GM13976 (cell line): ENCODE results near the gene ONECUT3.
"Not testable (repeated sequence)": the region's sequence is repeated elsewhere in the genome, so short reads cannot be mapped to it uniquely, and the experiment has no call there.

Experiments
- DNase-seq: peaks from one replicate; pipeline ENCODE4 v3.0.0; 2012; ENCODE audit warnings: low spot score
- CTCF ChIP-seq: IDR thresholded peaks from 2 replicates; pipeline ENCODE4 v1.5.1; 2012; ENCODE audit warnings: borderline replicate concordance, mild to moderate bottlenecking; ENCODE audit not compliant: insufficient read depth; ENCODE audit errors: extremely low read depth, missing control alignments, control extremely low read depth
- in situ Hi-C: fragments of 300-500 bp; cut with MboI; formaldehyde crosslinking; loops from one replicate; pipeline ENCODE4 v1.12.0; 2022; ENCODE audit warnings: low sequenced_read_pairs, mixed read lengths, inconsistent platforms; ENCODE audit not compliant: unreplicated experiment

Gene ONECUT3

GRCh38 chr19:1758959-1759903 is 5.9 kb downstream of the ONECUT3 start:
- no peak for TF ChIP-seq CTCF
- in situ Hi-C loops = no loop called here
- DNase-seq = no peak

- in situ Hi-C loops = loop anchor here (5.0 to 10.0 kb wide), 2 partner anchors 85 to 218 kb away; no protein-coding TSS in a partner anchor
- TF ChIP-seq CTCF = no peak
- DNase-seq = no peak
These were observed 6.7 kb downstream of the ONECUT3 start for GRCh38 chr19:1760020-1760419.

- in situ Hi-C loops = loop anchor here (5.0 to 10.0 kb wide), 2 partner anchors 86 to 219 kb away; no protein-coding TSS in a partner anchor
These were observed 7.7 kb downstream of the ONECUT3 start for GRCh38 chr19:1760786-1761527.

GRCh38 chr19:1761528-1762242 is 8.4 kb downstream of the ONECUT3 start:
- in situ Hi-C loops = loop anchor here (5.0 to 10.0 kb wide), 2 partner anchors 87 to 219 kb away; no protein-coding TSS in a partner anchor
- no peak for TF ChIP-seq CTCF
- no peak for DNase-seq

More at GRCh38 chr19:1760786-1761527, 7.7 kb downstream of the ONECUT3 start:
- DNase-seq = not testable (repeated sequence)

- in situ Hi-C loops = loop anchor here (5.0 to 10.0 kb wide), 2 partner anchors 88 to 220 kb away; no protein-coding TSS in a partner anchor
- DNase-seq = no peak
- TF ChIP-seq CTCF = no peak
These were observed 9.2 kb downstream of the ONECUT3 start for GRCh38 chr19:1762243-1763117.
